Transverse colon (tissue), 4 donors: ENCODE data around the gene DNAJC12. TPM values are rescaled to one million over a fixed set of nuclear protein-coding genes. Genes with fewer than 3 reads are reported as not detected.
A peak's percentile ranks its signal among the peaks of the same experiment; 100 is the strongest.

Experiments used
- DNase-seq: peaks from one replicate; pipeline ENCODE4 v3.0.0-alpha.2; 2019
- H3K27ac ChIP-seq, 4 donors: fragments of 200-600 bp; sonication (generic); 2 replicates each; pipeline ENCODE4 v1.5.1; 2016 to 2018; ENCODE audit warnings: inconsistent platforms in 4 of 4
- H3K27me3 ChIP-seq: fragments of 200-600 bp; sonication (generic); 2 replicates; pipeline ENCODE4 v1.5.1; 2017; ENCODE audit warnings: inconsistent platforms
- H3K36me3 ChIP-seq, 4 donors: fragments of 200-600 bp; sonication (generic); 2 replicates each; pipeline ENCODE4 v1.5.1; 2017 to 2019; ENCODE audit warnings: inconsistent platforms in 4 of 4
- H3K4me1 ChIP-seq, 4 donors: fragments of 200-600 bp; sonication (generic); 2 replicates each; pipeline ENCODE4 v1.5.1; 2017 to 2020; ENCODE audit warnings: inconsistent platforms in 4 of 4
- H3K4me3 ChIP-seq, 4 donors: fragments of 200-600 bp; sonication (generic); 1 replicate in 1 of 4; 2 replicates in 3 of 4; pipeline versions ENCODE4 v1.5.1 to v1.6.1; 2017 to 2019; ENCODE audit warnings: inconsistent platforms in 4 of 4
- H3K9me3 ChIP-seq, 2 donors: fragments of 200-600 bp; sonication (generic); 2 replicates each; pipeline ENCODE4 v1.5.1; 2017 to 2019; ENCODE audit warnings: inconsistent platforms in 2 of 2
- EP300 ChIP-seq: sonication (generic); formaldehyde crosslinking; IDR thresholded peaks from one replicate; pipeline ENCODE4 v1.6.1; 2017; ENCODE audit warnings: antibody characterized with exemption, low read depth
- POLR2A ChIP-seq: fragments of 450-650 bp; IDR thresholded peaks from one replicate; pipeline ENCODE4 v1.6.1; 2016; ENCODE audit warnings: antibody characterized with exemption, mild to moderate bottlenecking, moderate library complexity
- POLR2AphosphoS5 ChIP-seq, 3 donors: sonication (generic); formaldehyde crosslinking; IDR thresholded peaks; one replicate each; pipeline ENCODE4 v1.6.1; 2016; ENCODE audit warnings: antibody characterized with exemption in 3 of 3
- WGBS, 2 donors: methylation state at CpG; one replicate each; pipeline ENCODE4 v1.1.5; 2018; ENCODE audit warnings: low coverage in 1 of 2; 5-methylcytosine and 5-hydroxymethylcytosine counted together
- in situ Hi-C, 4 donors: fragments of 200-750 bp; cut with MboI; loops; one replicate each; pipeline versions ENCODE4 v1.15.0 to v1.15.1; 2017; ENCODE audit warnings: low sequenced_read_pairs in 3 of 4, low pct_ligation_motif_present in 1 of 4, low pct_unique_long_range_greater_than_20kb in 1 of 4
- intact Hi-C: fragments of 100-400 bp; cut with DNase I; formaldehyde crosslinking; loops from one replicate; pipeline ENCODE4 v1.15.1; 2023; ENCODE audit warnings: low total_unique reads
- total RNA-seq, 4 donors: library from RNA; depleted of rRNA; stranded (reverse); fragments of >200 nt; gene quantifications; one replicate each; pipeline ENCODE4 v1.1.0, GENCODE V29; 2016
- TF ChIP-seq, protein P1 (sequence below), 5 experiments: fragments of 200-600 bp in 3 of 5; fragments of 450-650 bp in 2 of 5; sonication (generic) in 3 of 5; IDR thresholded peaks; 1 replicate in 2 of 5; 2 replicates in 3 of 5; pipeline ENCODE4 v1.5.1; 2016 to 2017; ENCODE audit warnings: antibody characterized with exemption in 5 of 5, inconsistent platforms in 3 of 5, mild to moderate bottlenecking in 2 of 5, moderate library complexity in 1 of 5

Gene DNAJC12
- total RNA-seq, 4 donors from 2014 or later = 2.0 to 8.7 (median 4.4) TPM

DNA sequence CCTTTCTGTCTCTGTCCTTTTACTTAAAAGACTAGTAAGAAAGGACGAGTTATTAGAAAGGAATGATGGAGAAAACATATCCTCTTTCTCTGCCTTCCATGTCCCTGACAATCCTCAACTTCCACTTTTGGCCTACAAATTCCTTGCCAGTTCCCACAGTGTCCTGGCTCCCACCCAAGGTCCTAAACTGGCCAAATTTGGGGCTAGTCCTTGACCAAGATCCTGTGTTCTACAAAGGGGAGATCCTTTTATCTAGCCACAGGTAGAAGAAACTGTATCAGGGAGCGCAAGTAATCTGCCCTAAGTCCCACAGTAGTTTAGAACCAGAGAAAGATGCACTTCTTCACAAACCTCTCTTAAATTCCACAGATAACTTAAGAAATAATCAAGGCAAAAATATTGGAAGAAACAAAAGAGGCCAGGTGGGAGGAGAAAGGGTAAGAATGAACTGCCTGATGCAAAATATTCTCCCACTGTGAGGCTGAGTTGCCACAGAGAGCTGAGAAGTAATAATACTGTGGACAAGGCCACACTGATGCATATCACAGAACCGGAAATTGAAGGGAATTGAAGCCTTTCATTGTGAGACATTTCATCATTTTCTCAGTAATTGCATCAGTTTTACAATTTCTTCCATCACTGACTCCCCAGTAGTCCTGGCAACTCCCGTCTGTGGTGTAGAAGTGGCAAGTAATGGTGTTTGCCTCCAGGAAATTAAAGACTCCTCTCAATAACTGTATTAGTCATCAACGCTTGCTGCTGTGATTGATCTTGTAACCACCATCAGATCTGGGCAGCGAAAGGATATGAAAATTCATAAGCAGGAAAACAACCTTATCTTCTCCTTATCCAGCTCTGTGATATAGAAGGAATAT, 47.2 kb downstream of the DNAJC12 start:
- Histone ChIP-seq H3K27ac (no peak overlapping the region), H3K9me3 (no peaks in the 10 kb centered on the region), H3K27me3 (no peaks in the 10 kb centered on the region), H3K4me1 (no peaks in the 10 kb centered on the region), H3K4me3 (no peak overlapping the region), H3K36me3 (no peaks in the 10 kb centered on the region)
- no peak for TF ChIP-seq POLR2AphosphoS5 (IDR thresholded peaks at IDR 0.05)
- TF ChIP-seq, protein P1, sequence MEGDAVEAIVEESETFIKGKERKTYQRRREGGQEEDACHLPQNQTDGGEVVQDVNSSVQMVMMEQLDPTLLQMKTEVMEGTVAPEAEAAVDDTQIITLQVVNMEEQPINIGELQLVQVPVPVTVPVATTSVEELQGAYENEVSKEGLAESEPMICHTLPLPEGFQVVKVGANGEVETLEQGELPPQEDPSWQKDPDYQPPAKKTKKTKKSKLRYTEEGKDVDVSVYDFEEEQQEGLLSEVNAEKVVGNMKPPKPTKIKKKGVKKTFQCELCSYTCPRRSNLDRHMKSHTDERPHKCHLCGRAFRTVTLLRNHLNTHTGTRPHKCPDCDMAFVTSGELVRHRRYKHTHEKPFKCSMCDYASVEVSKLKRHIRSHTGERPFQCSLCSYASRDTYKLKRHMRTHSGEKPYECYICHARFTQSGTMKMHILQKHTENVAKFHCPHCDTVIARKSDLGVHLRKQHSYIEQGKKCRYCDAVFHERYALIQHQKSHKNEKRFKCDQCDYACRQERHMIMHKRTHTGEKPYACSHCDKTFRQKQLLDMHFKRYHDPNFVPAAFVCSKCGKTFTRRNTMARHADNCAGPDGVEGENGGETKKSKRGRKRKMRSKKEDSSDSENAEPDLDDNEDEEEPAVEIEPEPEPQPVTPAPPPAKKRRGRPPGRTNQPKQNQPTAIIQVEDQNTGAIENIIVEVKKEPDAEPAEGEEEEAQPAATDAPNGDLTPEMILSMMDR (IDR thresholded peaks at IDR 0.05) = no peak
- no peak for TF ChIP-seq EP300
- no peak for TF ChIP-seq POLR2A
- WGBS, 2 donors = 65 to 68% methylated on average over 6 of the region's 6 CpGs
- DNase-seq = no peak
- in situ Hi-C loops (no loop called here), intact Hi-C loops (no loop called here)

DNA sequence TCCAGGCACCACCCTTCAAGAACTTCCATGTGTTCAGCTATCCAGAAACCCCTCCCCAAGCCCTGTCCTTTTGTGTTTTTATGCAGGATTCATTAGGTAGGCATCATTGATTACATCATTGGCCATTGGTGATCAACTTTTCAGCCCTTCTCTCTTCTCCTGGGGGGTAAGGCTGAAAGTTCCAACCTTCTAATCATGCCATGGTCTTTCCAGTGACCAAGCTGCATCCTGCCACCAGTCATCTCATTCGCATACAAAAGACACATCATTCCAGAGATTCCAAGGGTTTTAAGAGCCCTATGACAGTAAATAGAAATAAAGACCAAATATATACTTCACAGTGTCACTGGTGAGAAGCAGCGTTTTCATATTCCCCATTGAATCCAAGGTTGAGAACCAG, 48.2 kb downstream of the DNAJC12 start:
- in situ Hi-C loops (no loop called here), intact Hi-C loops (no loop called here)
- Histone ChIP-seq H3K4me3 (no peak overlapping the region), H3K9me3 (no peaks in the 10 kb centered on the region), H3K27me3 (no peaks in the 10 kb centered on the region), H3K36me3 (no peaks in the 10 kb centered on the region), H3K27ac (no peak overlapping the region), H3K4me1 (peaks cover 0 to 6% (median 0%) of the 10 kb centered on the region in 4 donors)
- WGBS, 2 donors = 88 to 94% methylated on average over 2 of the region's 2 CpGs
- TF ChIP-seq, protein P1 (IDR thresholded peaks at IDR 0.05) = no peak
- TF ChIP-seq POLR2AphosphoS5 (IDR thresholded peaks at IDR 0.05) (no peak), EP300 (no peak), POLR2A (no peak)
- no peak for DNase-seq

DNA sequence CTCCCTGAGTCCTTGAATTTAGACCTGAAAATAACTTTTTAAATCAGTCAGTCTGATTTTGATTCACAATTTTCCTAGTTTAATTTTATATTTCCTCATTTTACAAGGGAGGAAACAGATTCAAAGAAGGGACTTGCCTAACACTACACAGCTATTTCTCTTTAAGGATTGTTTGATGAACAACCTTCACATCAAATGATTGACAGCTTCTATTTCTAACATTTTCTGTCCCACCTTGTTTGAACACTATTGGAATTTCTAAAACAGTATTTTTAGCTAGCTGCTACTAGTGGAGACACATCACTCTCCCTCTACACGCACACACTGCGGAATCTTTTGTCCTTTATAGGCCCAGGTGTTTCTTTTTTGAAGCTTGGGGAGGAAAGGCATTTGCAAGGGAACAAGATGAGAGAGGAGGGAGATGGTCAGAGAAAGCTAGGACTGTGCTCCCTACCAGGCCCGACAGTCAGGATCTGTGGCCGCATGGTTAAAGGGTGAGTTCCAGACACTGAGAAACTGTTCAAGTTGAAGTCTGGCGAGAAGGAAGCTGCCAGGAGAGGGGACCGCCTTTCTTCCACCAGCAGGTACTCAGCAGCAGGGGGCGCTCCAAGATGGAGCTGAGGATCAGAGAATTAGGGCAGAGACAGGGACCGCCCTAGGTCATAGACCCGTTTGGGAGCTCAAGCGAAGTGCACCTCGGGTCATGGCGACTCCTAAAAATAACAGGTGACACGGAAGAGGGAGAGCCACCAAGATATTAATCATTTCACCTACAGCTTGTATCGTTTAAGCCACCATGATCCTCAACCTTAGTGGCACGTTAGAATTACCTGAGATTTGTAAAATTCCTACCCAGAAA, 49.7 kb downstream of the DNAJC12 start:
- Histone ChIP-seq H3K4me1 (peaks cover 0 to 15% (median 0%) of the 10 kb centered on the region in 4 donors), H3K36me3 (no peaks in the 10 kb centered on the region), H3K9me3 (no peaks in the 10 kb centered on the region), H3K27me3 (no peaks in the 10 kb centered on the region), H3K4me3 (no peak overlapping the region), H3K27ac (no peak overlapping the region)
- TF ChIP-seq, protein P1 (IDR thresholded peaks at IDR 0.05) = peak; percentile 45 to 62 (median 54)
- no peak for TF ChIP-seq EP300
- DNase-seq = peak; percentile 79
- intact Hi-C loops (no loop called here), in situ Hi-C loops (no loop called here)
- 40 to 44% methylated on average over 5 to 15 of the region's 15 CpGs for WGBS, 2 donors

DNA sequence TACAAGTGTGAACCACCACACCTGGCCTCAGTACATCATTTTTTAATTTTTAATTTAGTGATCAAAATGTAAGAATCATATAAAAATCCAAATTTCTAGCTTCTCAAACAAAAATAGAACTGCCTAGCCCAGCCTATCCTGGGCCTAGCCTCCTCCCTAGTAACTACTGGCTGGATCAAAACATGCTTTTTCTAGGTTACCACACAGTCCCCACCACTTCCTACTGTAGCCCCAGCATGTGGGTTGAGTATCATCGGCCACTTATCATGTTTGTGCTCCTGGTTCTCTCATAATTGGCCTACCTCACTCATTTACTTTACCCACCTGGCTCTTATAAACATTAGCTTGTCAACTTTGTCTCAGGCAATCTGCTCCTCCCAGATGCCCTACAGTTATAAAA, 52.9 kb downstream of the DNAJC12 start:
- intact Hi-C loops = no loop called here
- peaks cover 0 to 25% (median 6%) of the 10 kb centered on the region in 4 donors for H3K4me1 ChIP-seq
- no peak overlapping the region for H3K4me3 ChIP-seq
- H3K27ac ChIP-seq = no peak overlapping the region
- WGBS, 2 donors = 33 to 57% methylated on average over 1 of the region's 1 CpG
- no peak for DNase-seq
- no peaks in the 10 kb centered on the region for H3K36me3 ChIP-seq
- H3K27me3 ChIP-seq = no peaks in the 10 kb centered on the region
- TF ChIP-seq POLR2A = no peak
- TF ChIP-seq, protein P1 (IDR thresholded peaks at IDR 0.05) = no peak
- no peak for TF ChIP-seq POLR2AphosphoS5 (IDR thresholded peaks at IDR 0.05)
- TF ChIP-seq EP300 = no peak
- no peaks in the 10 kb centered on the region for H3K9me3 ChIP-seq
- in situ Hi-C loops = no loop called here
